HG03039 (cell line): ENCODE measurements around the gene GNAZ.

Experiments
- ATAC-seq: cut with Tn5 transposase; IDR thresholded peaks from one replicate; pipeline ENCODE4 v1.9.1; 2021; ENCODE audit warnings: mild to moderate bottlenecking, moderate library complexity; ENCODE audit not compliant: unreplicated experiment

GNAZ gene

DNA sequence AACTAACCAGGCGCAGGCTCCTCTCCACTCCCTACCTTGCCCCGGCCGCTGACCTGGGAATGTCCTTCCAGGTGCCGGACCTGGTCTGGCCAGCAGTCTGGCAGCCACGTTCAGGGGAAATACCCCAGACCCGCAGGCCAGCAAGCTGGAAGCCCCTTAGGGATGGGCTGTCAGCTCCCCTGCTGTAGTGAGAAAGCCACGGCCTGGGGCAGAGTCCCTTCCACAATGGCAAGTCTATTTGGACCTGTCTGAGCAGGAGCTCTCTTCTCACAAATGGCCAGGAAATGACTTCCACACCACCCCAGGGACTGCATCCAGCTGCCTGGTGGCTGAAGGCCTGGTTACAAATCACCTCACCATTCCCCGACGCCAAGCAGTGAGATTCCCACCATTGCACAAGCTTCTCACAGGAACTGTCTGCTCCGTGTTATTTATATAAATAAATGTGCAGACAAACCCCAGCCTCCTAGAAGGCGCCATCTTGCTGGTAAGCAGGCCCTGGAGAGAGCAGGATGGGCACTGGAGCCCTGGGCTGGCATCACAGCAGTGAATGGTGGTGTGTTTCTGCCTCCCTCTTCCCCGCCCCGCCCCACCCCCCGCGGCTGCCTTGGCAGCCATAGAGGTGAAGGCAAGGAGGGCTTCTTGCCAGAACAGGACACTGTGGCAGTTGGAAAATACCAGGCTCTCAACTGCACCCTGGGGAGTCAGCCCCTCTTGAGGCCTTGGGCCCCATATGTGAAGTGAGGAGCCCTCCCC, 47.8 kb downstream of the GNAZ start:
- ATAC-seq, result no peak

DNA sequence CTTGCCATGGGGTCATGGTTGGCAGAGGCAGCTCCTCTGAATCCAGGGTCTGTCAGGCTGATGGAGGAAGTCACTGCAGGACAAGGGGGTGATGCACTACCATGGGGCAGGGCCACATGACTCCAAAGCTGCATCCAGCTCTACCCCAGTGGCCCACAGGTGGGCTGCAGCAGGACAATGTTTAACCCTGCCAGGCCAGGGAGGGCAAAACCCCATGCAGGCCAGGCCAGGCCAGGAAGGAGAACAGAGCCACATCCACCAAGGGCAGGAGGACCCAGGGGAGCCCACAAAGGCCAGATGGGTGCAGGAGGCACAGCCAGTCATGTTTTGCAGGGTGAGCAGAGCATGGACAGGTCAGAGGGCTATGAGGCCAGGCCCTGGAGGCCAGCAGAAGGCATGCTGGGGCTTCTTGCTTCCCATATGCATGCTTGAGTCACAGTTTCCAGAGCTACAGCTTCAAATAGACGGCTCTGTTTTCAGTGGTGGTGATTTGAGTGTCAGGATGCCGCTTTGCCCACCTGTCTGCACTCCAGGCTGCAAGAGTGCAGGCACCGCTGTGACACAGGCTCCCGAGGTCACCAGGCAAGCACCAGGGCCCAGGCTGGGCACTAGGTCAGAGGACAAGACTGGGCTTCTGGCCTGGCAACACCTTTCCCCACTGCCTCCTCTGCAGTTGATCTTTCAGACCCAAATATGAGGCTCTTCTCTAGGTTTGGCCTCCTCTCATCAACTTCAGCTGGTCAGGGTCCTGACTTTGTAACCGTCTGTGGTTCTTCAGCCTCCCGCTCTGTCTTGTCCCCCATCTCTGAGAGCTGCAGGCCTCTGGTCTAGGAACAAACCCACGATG, 48.6 kb downstream of the GNAZ start:
- no peak for ATAC-seq

DNA sequence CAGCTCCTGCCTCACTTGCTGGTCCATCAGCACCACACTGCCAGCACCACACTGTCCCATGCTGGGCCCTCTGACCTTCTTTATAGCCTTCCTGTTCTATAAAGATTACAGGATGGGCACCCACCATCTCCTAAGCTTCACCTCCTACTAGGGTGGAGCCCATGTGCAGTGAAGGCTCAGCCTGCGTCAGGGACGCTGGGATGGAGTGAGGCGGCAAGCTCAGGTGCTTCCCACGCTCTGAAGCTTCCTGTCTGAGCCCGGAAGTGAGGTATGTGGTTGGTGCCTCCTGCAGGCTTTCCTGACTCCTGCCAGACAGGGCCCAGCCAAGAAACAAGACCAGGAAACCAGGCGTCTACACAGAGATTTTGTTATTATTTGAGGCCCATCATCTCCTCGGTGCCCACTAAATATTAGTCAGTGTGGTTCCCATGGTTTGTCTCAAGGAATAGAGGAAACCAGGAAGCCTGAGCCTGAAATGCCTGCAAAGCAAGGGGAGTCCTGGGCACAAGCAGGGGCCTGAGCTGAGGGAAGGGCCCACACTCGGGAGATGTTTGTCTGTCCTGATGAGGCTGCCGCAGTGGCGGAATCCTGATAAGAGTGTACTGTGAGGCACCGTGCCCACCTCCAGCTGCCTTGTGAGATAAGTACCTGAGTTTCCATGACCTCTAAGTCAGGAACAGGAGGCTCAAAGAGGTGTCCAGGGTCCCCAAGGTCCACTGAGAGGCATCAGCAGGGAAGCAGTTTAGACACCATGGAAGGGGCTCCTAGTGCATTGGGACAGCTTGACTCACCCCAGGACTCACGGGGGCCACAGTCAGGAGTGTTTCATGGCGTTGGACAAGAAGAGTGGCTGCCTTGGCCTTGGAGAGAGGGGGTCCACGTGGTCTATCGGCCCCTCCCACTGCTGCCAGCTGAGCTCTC, 49.4 kb downstream of the GNAZ start:
- no peak for ATAC-seq

DNA sequence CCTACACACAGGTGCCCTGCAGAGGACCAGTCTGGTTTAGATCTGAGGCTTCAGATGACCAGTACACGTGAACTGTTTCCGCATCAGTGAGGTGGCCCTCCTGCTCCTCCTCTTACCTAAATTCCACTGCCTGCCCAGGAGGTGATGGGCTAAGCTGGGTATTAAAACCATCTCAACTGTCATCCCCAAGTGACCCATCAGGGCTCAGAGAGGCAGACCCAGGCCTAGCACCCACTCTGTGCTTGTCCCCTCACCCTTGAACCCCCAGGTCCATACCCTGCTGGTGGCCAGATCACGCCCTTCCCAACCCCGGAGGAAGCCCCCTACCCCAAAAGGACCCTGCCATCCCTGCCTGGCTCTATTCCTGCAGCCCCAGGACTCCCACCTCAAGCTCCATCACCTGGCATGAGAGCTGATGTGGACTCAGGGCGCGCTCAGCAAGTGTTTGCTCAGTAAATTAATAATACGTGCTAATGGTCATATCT, 50.1 kb downstream of the GNAZ start:
- no peak for ATAC-seq

DNA sequence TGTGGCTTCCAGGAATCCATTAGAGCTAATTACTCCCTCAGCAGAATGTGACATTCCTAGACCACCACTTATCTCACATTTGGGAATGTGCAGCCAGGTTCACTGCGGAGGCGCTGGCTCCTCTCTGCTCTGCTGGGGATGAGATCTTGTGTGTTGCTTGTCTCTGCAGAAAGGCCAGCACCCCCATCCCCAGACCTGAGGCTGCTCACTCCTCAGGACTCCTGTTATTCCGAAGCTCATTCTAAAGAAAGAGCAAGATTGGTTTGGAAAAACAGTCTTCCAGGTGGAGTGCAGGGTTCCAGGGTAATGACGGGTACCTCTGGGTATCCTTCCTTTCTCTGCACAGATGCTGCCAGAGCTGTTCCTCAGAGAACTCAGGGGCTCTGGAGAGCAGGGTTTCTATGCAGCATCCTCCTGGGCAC, 50.7 kb downstream of the GNAZ start:
- ATAC-seq, result no peak

DNA sequence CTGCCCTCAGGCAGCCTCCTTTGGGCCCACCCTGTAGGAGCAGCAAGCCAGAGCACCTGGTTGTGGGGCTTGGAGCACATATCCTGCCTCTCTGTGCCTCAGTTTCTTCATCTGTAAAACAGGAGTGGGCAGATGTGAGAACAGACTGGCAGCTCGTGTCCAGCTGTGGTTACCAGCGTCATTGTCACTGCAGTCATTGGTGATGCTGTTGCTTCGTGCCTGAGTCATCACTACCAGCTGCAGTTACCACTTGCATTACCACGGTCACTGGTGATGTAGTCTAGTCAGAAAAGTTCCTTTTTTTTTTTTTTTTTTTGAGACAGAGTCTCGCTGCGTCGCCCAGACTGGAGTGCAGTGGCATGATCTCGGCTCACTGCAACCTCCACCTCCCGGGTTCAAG, 51.1 kb downstream of the GNAZ start:
- ATAC-seq, result no peak

DNA sequence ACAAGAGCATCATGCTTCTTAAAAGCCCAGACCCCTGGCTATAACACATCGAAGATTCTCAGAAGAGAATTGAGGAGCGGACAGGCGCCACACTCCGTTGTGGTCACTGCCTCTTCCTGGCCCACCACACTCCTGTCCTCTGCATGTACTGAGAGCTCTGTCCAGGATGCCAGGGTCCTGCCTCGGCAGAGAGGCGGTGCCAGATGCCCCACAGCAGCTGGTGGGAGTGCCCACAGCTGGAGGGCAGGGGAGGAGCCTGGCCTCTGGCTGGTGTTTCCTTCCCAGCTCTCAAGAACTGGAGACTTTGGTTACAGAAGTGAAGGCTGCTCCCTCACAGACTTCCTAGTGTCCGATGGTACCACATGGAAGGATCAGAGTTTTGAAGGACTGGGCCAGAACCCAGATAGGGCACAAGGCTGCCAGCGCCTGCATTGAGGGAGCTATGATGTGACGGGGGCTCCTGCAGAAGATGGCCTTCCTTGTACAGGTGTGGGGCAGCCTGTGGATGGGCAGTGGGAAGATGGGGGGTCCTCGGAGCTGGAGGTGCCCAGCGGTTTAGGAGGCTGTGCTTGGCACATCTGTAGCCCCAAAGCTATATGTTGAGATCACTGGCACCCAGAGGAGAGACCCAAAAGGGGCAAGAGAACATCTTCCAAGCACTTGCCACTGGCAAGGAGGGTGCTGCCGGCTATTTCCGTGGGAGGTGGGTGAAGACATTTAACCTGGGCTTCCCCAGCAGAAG, 52.1 kb downstream of the GNAZ start:
- no peak for ATAC-seq

DNA sequence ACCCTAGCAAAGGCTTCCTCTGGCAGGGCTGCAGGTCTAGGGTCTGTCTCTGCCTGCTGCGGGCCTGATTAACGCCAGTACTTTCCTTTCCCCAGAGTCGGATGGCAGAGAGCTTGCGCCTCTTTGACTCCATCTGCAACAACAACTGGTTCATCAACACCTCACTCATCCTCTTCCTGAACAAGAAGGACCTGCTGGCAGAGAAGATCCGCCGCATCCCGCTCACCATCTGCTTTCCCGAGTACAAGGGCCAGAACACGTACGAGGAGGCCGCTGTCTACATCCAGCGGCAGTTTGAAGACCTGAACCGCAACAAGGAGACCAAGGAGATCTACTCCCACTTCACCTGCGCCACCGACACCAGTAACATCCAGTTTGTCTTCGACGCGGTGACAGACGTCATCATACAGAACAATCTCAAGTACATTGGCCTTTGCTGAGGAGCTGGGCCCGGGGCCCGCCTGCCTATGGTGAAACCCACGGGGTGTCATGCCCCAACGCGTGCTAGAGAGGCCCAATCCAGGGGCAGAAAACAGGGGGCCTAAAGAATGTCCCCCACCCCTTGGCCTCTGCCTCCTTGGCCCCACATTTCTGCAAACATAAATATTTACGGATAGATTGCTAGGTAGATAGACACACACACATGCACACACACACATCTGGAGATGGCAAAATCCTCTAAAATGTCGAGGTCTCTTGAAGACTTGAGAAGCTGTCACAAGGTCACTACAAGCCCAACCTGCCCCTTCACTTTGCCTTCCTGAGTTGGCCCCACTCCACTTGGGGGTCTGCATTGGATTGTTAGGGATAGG, 52.9 kb downstream of the GNAZ start:
- no peak for ATAC-seq

DNA sequence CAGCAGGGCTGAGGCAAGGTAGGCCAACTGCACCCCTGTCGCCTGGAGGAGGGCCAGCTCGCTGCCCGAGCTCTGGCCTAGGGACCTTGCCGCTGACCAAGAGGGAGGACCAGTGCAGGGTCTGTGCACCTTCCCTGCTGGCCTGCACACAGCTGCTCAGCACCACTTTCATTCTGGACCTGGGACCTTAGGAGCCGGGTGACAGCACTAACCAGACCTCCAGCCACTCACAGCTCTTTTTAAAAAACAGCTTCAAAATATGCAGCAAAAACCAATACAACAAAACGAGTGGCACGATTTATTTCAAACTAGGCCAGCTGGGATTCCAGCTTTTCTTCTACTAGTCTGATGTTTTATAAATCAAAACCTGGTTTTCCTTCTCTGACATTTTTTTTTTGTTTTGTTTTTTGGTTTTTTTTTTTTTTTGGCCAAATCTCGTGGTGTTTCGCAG, 53.5 kb downstream of the GNAZ start:
- ATAC-seq, result no peak

DNA sequence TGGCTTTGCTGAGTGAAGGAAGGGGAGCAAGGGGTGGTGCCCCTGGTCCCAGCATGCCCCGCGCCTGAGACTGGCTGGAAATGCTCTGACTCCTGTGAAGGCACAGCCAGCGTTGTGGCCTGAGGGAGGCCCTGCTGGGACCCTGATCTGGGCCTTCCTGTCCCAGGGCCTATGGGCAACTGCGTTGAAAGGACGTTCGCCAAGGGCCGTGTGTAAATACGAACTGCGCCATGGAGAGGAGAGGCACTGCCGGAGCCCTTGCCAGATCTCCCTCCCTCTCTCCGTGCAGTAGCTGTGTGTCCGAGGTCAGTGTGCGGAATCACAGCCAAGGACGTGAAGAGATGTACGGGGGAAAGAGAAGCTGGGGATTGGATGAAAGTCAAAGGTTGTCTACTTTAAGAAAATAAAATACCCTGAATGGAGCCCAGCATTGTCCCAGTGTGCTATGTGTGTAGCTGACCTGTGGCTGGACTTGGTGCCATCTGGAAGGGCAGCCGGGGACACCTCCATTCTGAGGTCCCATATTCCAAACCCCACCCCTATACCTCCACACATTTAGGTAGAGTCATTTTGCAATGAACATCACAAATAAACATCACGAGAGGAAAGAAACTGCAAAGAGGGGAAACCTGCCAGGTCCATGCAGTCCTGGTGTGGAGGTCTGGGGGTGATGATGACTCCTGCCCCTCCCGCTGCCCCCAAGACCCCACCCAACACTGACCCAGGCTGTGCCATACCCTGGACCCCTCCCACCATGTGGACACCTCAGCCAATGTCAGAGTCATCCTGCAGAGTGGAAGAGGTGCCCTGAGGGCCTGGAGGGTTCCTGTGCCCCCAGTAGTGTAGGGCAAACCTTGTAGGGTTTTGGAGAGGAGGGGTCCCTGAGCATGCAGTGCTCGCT, 54.5 kb downstream of the GNAZ start:
- ATAC-seq, result no peak

DNA sequence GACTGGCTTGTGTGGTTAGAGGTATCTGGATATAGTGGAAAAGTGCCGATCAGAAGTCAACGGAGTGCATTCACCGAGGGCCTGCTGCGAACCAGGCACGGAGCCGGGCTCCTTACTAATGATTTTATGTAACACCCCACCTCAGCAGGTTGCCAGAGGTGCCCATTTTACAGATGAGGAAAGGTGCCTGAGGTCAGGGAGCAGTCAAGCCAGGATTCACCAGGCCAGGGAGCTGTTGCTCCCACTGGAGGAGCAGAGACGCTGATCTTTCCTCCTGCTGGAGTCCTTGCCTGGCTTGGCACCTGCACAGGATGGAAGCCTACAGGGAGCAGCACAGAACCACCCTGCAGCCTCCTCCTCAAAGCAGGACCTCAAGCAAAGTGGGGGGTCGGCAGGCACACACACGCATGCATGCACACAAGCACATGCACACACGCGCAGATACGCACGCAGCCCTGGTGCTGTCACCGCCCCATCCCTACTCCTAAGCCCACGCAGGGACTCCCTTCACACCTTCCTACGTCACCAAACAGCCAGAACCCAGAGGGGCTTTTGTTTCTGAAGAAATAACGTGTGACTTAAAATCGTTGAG, 55.3 kb downstream of the GNAZ start:
- no peak for ATAC-seq

DNA sequence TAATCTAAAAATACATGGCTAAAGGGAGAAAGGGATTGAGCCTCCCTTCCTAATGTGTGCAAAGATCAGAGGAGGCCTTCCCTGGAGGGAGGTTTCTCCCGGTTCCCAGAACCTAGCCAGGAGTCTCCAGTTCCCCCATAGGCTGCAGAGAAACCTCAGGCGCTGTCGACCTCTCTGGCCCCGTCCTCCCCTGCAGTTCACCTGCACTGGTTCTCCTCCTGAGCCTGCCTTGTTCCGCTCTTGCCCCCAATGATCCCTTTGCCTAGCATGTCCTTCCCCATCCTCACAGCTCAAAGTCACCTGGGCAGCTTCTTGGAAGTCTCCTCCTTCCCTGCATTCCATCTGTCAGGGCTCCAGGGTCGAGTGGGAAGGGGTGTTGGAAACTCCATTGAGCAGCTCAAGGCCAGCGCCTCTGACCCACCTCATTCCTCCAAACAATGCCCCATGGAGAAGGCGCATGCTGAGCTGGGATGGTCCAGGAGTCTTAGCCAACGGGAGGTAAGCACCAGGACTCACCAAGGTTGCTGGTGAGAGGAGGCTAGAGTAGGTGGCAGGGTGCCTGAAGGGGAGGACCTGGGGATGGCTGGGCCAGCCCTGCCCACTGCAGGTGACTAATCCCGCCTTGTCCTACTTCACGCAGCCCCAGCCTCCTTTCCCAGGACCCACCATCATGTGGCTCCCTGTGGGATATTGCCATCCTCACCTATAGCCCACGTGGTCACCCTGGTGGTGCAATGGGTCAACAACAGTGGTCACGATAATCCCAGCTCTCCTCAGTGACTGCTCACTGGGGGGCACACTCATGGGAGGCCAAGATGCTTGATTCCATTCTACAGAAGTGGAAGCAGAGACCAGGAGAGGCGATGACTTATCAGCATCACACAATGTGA, 56.1 kb downstream of the GNAZ start:
- no peak for ATAC-seq

DNA sequence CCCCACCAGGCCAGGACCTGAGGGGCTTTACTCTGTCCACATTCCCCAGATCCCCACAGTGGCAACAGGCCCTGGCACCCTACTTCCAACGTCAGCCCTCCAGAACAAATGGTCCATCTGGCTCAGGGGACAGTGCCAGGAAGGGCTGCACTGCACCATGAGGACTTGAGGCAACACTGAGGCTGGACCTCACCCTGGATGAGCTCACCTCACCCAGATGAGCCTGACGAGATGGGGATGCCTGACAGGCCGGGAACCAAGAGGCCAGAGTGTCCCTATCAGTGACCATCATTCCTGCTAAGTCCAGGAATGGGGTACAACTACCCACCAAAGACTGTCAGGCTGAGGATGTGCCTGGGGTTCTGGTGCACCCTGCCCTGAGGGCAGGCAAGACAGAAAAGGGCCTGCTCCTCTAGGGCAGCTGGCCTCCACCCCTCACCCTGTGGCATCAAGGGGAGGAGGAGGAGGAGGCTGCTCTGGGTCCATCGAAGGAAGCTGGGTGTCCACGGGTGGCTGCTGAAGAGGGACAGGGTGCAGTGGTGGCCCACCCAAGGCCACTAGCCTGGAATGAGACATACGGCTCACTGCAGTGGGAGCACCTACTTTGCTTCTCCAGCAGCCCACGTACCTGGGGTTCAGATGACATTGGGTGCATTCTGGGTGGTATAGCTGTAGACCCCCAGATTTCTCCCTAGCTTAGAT, 56.9 kb downstream of the GNAZ start:
- ATAC-seq, result no peak

DNA sequence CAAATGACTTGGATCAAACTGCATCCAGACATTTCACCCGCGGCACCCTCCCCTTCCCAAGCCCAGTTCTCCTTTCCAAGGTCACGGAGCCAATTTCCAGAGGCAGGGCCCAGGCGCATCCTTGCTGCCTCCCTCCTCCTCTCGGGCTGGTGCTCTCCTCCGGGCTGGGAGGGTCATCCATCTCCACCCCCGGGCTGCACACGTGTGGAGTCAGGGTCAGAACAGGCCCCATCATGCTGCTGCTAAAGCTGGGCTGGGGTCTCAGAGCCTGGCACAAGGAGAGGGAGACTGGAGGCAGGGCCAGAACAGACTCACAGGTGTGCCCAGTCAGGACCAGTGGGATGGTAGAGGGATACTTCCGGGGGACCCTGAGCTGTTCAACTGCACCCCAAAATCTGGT, 57.5 kb downstream of the GNAZ start:
- no peak for ATAC-seq

DNA sequence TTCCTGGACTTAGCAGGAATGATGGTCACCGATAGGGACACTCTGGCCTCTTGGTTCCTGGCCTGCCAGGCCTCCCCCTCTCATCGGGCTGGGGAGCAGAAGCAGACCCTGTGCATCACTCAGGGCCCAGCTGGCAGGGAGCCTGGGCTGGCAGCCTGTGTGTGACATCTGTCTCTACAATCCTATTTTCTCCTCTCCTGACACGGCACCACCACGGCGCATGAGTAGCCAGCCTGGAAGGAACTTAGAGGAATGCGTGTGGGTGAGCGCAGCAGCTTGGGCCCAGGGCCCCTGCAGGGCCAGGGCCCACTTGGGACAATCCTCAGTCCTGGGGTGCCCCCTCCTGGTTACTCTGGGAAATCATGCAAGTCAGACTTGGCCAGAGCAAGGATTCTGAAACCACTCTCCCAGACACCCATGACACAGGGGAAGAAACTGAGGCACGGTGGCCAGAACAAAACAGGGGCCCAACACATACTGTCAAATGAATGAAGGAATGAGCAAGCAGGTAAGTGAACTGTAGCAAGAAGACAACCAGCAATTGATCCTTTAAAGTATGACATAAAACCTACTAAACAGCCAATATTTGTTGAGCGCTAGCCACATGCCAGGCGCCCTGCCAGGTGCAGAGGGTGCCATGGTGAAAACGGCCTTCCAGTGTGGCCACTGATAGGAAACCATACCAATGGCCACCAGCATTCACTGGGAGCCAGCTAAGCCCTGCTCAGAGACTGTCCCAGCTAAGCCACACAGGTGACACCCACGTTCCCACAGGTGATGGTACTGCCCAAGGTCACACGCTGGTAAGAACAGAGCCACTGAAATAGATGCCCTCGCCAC, 58.2 kb downstream of the GNAZ start:
- no peak for ATAC-seq

DNA sequence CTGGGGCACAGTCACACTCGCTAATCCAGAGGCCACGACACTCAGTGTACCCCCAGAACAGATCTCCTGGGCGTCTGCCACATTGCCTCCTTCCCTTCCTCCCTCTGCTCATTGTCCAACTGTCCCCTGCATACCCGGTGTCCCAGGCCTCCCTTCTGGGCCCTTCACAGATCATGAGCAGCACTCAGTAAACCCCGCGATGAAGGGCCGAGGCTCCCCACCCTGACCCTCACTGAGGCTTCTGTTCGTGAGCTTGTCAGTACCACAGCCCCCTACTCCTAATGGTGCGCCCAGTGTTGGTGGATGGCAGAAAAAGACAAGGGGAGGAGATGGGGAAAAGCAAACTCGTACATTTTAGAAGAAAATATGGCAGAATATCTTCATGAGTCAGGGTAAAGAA, 58.8 kb downstream of the GNAZ start:
- ATAC-seq, result no peak
